Medulla oblongata (tissue), 1 donor: Measurements from ENCODE around the gene RHOH.
"Not testable (repeated sequence)": the region's sequence is repeated elsewhere in the genome, so short reads cannot be mapped to it uniquely, and the experiment has no call there.

Source experiments
- DNase-seq: peaks from one replicate; pipeline ENCODE4 v3.0.0-alpha.2; 2015; ENCODE audit errors: extremely low spot score

Gene RHOH, protein sequence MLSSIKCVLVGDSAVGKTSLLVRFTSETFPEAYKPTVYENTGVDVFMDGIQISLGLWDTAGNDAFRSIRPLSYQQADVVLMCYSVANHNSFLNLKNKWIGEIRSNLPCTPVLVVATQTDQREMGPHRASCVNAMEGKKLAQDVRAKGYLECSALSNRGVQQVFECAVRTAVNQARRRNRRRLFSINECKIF

DNA sequence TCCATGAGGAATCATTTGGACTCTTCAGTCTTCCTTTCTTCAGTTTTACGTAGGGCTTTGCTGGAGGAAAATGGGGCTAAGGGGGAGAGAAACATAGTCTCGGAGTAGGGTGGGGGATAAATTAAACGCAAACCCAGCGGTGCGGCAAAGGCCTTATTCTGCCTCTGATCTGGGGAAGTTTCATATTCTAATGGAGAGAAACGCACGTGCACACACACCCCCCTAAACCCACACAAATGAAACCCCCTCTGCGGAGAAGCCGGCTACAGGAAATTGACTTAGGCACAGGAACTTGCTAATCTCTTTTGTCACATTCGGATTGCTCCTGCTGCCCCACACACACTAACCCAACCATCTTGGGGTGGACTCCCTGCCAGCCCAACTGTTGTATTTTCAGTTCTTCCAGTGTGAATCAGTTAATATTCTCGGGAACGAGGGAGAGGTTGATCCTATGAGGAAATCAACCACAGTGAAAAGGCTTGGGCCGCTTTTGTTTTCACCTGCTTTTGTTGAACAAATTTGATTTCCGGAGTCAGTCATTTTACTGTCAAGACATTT lies at the start of gene RHOH:
TSS of gene RHOH (plus strand) at position 308 of the 558 bp plus-strand sequence. CDS start 46,356 bp downstream, outside the sequence.
- DNase-seq, result no peak

DNA sequence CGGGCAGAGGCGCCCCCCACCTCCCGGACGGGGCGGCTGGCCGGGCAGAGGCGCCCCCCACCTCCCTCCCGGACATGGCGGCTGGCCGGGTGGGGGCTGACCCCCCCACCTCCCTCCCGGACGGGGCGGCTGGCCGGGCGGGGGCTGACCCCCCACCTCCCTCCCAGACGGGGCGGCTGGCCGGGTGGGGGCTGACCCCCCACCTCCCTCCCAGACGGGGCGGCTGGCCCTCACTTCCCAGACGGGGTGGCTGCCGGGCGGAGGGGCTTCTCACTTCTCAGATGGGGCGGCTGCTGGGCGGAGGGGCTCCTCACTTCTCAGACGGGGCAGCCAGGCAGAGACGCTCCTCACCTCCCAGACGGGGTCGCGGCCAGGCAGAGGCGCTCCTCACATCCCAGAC lies 49.3 kb upstream of the RHOH start:
- not testable (repeated sequence) for DNase-seq

DNA sequence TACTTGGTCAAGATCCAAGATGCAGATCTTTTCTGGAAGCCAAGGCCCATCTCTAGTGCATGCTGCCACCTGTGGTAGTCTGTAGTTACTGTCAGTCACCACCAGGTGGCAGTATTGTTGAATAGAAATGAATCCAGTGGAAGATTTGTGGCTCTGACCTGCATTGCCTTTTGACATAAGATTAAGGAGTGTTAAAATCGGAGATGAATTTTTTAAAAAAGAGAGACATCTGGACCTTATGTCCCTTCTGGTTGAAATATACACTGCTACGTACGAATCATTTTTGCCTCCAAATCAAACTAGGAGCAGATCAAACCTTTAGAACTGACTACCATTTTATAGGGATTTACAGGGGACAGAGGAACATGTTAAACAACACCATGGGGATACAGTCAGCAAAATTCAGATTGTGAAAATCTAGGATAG lies 46.9 kb upstream of the RHOH start:
- DNase-seq, result peak; percentile 81

DNA sequence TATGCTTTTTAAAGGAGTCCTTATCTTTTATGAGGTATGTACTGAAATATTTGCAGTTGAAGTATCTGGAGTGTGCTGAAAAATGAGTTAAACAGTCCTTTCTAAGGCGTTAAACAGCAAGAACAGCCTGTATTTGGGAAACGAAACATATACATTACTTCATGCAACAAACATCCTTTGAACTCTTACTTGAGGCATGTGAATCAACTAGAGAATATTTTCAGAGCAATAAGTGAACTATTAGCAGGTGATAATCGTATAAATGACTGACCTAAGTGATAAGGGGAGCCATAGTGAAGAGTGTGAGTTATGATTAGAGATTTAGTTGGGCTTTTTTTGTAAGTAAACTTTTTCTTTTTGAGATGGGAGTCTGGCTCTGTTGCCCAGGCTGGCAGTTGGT lies 45.9 kb upstream of the RHOH start:
- no peak for DNase-seq

DNA sequence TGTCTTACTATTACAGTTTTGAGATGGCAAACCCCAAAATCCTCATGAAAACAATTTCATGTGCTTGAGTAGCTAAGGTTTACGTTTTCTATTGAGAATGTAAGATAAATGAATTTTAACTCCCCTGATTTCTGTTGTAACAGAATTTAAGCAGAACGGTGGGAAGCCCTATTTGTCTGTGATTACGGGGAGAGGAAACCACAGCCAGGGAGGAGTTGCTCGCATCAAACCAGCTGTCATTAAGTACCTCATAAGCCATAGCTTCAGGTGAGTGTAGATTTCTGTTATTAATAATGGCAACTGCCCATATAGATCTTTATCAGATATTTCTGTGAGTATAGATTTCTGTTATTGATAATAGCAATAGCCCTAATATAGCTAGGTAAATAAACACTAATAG lies 44.2 kb upstream of the RHOH start:
- no peak for DNase-seq

DNA sequence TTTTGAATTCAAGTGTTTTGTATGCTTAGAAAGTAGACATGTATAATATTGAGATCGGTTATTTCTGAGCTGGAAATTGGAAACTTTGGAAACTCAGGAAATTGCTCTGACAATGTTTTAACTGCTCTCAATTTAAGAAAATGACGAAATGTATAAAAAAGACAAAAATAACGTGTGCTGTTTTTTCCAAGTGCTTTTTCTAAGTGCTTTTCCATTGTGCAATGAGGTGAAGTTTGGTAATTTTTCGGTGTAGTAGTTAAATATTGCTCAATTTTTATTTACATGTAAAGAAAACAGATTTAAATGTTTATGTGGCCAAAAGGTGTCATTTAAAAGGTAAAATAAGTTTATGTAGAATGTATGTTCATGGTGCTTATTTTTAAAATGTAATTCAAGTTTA lies 39.4 kb upstream of the RHOH start:
- no peak for DNase-seq

DNA sequence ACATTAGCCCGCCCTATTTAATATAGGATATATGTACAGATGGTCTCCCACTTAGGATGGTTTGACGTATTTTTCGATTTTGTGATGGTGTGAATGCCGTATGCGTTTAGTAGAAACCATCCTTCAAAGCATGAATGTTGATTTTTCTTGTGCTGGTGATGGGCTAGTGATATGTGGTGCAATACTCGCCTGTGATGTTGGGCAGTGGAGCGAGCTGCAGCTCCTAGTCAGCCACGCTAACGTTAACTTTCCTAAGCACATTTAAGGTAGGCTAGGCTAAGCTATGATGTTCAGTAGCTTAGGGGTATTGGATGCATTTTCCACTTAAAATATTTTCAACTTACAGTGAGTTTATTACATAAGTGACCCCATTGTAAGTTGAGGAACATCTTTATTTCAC lies 36.6 kb upstream of the RHOH start:
- DNase-seq, result no peak

DNA sequence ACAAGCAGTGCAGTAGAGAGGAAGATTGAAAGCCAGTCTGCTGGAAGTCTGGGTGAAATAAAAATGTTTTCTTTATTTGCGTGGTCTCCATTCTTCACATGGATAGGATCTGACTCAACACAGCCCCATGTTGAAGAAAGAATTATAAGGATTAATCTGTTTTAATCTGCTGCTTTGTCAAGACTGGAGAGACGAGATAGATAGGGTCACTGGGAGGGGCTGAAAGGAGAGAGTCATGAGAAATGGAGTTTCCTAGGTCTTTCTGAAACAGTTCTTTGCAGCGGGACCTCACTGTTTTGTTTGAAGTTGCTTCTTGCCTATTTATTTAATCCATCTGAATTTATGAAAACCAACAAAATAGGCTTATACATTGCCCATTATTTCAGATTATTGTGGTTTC lies 32.4 kb upstream of the RHOH start:
- no peak for DNase-seq

DNA sequence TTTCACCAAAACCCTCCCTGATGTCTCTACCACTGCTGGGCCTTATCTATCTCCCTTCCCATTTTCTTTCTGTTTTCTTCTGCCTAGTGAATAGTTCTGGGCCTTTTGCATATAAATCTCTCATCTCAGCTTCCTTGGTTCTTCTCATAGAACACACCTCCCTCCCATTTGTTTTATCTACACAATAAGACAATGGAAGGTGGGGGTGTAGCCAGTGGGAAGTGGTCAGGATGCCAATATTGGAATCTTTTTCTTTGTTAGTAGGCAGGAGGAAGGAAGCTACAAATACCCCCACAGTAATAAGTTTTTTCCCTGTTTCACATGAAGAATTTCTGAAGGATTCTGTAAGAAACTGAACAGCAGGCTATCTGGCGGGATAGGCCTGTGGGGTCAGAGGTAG lies 30.9 kb upstream of the RHOH start:
- DNase-seq, result no peak

DNA sequence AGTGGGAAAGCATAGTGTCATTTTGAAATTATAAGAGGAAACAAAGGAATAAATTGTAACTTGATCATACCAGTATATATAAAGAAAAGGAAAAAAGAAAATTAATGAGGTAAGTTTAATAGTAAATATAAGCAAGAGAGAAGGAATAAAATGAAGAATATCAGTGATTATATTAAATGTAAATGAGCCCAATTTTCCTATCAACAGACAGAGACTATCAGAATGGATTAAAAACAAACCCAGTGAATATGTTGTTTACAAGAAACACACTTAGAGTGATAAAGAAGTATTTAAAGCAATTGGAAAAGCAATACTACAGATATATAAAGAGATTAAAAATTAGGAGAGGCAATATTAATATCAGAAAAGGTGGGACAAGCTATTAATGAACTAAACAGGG lies 28.8 kb upstream of the RHOH start:
- DNase-seq, result no peak

DNA sequence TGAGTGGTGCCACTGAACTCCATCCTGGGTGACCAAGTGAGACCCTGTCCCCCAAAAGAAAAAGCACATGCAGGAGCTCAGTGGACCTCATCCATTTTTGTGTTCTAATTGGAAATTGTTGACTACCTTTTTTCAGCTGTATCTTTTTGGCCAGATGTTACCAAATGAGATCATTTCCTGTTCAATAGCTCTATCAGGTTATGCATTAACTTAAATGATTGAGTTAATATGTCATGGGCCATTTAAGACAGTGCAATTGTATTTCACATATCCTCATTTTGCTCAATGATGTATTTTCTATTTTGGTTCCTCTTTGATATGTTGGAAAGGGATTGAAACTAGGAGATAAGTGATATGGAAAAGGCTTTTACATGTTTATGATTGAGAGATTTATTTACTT lies 26.2 kb upstream of the RHOH start:
- DNase-seq, result no peak

DNA sequence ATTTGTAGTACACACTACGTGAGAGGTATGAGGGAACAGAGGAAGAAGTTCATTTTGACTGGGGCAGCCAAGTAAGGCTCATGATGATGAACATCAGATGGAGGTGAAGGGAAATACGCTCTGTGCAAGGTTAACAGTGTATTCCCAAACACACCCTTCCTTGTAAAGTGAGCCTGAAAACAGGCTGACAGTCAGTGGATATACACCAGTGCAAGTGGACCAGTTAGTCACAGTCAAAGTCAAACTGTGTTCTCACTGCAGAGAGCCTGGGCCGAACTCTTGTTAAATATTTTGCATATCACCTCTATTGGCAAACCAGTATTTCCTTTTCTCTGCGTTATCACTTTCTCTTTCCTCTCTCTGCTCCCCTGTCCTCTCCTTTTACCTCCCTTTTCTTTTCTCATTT lies 23.4 kb upstream of the RHOH start:
- DNase-seq, result no peak

DNA sequence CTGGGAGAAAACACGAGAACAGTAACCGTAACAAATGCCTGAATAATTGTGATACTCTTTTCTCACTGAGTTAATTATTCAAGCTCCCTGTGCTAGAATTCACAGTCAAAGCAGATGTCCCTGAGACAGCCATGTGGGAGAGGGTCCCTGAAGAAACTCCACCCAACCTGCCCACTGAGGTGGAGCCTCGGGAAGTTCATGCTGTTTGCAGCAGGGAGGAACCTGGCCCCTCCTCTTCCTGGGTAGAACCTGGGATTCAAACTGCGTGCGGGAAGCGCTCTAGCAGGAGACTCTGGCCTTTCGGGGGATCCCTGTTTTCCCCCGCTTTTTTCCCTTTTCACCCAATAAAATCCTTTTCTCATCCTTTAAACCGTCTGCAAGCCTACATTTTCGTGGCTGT lies 20.2 kb upstream of the RHOH start:
- DNase-seq, result no peak

DNA sequence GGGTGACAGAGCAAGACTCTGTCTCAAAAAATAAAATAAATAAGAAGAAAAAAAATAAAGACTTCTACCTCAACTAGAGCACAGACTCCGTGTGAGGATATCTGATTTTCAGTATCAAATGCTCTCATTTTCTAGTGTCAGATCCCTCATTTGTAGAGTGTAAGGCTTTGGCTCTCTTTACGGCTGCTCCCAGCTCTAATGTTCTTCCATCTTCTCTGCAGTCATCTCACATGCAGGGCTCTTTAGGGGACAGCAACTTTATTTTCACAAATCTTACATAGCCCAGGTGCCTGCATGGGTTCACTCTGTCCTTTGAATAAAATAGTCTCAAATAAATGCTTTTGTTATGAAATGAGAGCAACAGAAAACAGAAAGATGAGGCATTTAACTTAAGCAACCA lies 19.2 kb upstream of the RHOH start:
- no peak for DNase-seq

DNA sequence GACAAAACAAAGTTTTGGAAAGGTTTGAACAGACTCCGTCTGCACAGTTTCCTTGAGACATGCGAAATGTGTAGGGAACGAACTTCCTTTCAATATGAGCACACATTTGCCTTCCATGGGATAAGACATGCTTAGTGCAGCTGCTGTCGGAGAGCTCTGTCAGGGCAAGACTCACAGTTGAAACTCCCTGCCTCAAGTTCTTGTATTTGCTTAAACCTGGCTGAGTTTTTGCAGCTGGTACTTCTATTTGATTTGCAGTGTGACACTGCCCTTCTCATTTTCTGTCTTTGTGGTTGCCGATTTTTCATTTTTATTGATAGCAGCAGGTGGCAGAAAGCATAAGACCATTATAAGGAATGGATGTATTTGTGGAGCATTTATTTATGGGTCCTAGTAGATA lies 18.2 kb upstream of the RHOH start:
- DNase-seq, result no peak

DNA sequence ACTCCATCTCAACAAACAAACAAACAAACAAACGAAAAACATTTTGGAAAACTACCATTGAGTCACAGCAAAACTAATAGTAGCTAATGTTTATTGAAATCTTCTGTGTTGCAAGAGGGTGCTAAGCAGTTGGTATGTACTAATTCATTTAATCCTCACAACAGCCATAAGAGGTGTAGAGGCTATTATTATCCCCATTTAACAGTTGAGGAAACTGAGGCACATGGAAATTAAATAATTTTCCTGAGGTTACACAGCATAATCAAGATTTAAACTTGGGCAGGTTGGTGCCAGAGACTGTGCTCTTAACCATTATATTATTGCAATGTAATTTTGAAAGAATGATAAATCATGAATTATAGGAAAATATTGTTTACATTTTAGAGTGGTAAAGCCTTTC lies 17.5 kb upstream of the RHOH start:
- DNase-seq, result no peak

DNA sequence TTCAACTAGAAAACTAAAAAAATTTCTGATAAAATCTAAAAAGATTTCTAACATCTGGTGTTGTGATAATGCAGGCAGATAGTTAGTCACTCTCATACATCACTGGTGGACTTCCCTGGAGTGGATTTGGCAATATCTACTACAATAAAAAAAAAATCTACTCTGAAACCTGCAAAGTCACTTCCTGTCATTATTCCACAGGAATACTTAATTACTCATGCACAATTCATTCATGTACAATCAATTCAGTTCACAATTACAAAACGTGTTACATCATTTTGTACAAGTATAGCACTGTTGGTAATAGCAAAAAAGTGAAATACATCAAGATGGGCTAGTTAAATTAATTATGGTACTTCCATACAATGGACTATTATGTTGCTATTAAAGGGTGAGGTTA lies 16.5 kb upstream of the RHOH start:
- DNase-seq, result no peak

DNA sequence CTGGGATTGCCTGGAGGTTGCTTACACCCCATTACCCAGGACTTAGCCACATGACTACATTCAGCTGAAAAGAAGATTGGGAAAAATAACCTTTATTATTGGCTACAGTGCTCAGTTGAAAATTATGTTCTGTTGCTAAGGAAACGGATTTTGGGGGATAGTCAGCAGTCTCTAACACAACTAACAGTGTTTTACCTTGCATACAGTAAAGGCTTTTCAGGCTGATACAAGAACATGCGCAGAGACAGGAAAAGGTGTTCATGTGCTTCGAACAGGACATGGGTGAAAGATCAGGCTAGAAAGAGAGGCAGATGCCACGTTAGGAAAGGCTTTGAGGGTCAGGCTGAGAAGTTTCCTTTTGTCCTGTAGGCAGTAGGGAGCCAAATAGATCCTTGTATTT lies 14.8 kb upstream of the RHOH start:
- DNase-seq, result no peak

DNA sequence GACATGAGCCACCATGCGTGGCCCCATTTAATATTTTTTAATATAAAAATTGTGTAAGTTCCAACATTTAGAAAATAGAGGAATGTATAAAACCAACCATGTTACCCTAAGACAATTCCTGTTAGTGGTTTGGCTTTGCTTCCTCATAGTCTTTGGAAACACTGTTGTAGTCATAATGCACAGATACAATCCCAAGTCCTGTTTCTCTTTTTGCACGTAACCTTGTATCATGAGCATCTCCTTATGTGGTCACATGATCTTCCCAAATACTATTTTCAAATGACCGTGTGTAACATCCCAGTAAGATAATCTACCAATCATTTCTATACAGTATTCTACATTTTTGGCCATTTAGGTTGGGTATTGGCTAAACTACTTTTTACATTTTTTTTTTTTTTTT lies 13.9 kb upstream of the RHOH start:
- no peak for DNase-seq

DNA sequence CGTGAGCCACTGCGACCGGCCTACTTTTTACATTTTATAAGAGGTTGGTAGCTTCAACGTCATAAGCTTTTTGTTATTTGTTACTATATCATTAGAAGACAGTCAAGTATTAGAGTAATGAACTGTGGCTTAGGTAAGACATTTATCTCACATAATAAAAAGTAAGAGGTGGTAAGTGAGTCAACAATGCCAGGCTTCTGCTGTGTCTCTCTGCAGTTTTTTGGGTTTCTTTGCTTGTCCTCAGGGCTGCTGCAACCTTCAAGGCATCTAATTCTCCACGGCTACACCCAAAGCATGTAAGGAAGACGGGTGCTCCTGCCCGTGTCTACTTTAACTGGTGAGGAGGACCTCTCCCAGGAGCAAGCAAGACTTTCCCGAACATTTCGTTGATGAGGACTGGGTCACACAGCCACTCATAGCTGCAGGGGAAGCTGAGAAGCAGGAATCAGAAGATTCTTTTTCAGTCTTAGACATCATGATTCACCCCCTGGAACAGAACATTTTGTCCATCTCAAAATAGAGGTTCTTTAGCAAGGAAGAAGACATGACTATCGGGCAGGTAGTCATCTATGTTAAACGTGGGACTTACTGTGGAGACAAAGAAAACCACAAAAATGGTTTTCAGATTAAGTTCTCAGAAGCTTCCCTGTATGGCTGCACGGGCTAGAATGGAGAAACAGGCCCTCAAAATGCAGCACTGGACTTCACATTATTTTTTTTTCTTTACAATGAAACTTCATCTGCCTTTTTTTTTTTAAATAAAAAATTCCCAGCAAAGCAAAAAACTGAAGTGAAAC lies 13.0 kb upstream of the RHOH start:
- no peak for DNase-seq

DNA sequence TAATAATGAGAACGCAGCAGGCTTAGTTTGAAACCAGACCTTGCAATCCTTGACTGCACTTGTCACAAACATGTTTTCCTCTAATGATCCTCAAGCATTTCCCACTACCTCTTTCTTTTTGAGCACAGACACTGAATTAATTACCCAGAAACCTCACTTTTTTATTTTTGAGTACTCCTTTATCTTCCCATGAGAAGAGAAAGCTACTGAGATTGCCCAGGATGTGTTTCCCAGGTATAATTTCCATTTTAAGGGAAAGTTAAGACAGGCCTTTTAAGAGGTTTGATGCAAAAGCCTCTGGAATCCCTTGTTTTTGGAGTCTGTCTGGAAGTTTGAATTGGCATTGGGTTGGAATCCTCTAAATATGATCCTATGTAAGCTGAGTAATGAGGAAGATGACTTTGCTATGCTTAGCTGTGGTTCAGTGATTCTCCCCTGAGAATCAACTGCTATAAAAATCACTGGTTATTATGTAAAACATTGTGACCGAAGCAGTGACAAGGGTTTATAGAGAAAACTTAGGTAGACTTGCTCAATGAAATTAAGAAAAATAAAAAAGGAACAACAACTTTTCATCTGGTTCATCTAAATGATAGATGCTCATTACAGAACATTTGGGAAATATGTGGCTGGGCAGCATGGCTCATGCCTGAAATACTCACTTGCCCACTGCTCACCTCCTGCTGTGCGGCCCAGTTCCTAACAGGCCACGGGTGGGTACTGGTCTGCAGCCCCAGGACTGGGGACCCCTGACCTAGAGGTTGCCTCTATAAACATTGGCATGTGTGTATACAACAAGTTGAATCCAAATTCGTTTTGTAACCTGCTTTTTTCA lies 10.8 kb upstream of the RHOH start:
- no peak for DNase-seq

DNA sequence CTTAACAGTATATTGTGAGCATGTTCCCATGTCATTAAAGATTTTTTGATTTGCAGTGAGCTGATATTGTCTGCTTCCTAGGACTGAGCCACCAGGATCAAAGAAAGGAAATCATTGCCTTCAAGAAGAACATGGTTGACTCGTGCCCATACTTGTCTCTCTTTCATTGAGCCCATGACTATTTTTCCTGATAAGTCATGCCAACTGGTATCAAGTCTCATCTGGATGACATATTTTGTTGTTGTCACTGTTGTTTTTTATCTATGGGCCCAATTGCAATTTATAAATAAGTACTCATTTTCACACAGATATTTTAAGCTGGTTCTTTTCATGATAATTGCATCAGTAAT lies 10.2 kb upstream of the RHOH start:
- no peak for DNase-seq
